ENCODE results near the gene NEDD4.

The NEDD4 gene

DNA sequence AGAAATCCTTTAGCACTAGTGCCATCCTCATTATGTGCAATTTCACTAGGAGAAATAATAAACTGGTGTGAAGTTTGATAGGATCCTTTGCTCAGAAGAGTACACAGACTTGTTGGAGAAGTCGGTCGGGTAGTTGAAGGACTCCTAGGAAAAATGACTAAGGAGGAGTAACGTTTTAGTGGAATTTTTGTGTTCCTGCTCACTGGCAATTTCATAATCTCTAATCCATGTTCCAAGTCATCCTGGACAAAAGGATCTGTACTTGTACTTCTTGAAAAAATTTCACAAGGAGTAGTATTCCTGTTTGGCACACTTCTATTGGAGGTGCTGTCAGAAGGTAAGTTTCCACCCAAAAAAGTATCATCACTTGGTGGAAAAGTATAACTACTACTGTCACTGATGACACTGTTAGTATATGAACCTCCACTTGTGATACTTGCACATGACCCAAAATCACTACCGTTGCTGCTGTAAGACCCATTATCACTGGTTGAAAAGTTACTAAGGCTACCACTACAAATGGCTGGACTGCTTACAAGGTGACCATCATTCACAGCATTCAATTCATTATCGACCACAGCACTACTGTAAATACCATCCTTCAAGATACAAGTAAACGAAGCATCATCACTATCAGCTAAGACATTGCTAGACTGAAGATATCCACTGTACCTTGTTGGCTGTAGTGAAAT, 77.4 kb downstream of the NEDD4 start:
- TF ChIP-seq, protein P1, sequence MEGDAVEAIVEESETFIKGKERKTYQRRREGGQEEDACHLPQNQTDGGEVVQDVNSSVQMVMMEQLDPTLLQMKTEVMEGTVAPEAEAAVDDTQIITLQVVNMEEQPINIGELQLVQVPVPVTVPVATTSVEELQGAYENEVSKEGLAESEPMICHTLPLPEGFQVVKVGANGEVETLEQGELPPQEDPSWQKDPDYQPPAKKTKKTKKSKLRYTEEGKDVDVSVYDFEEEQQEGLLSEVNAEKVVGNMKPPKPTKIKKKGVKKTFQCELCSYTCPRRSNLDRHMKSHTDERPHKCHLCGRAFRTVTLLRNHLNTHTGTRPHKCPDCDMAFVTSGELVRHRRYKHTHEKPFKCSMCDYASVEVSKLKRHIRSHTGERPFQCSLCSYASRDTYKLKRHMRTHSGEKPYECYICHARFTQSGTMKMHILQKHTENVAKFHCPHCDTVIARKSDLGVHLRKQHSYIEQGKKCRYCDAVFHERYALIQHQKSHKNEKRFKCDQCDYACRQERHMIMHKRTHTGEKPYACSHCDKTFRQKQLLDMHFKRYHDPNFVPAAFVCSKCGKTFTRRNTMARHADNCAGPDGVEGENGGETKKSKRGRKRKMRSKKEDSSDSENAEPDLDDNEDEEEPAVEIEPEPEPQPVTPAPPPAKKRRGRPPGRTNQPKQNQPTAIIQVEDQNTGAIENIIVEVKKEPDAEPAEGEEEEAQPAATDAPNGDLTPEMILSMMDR (conservative IDR thresholded peaks at IDR 0.05; ENCODE audit: low read depth), result no peak
- POLR2A ChIA-PET (ENCODE audit: low non-redundant PET), result no interaction called here
- no peak overlapping the region for H3K27ac ChIP-seq

DNA sequence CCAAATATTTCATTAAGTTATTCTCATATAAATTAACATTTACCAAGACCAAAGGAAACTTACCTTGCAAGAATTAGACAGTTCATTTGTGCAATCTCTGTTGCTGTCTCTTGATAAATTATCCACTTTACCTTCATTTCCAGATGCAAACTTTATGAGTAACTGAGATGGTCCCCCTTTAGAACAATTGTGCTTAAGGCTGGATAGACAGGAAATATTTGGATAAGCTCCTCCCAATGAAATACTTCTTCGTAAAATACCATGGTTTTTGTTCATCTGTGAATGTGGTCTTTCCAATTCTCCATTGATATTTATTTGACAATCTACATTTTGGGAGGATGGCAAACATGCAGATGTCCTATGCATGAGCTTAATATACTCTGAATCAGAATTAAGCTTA, 78.2 kb downstream of the NEDD4 start:
- ChIA-PET POLR2A (ENCODE audit: low non-redundant PET) (no interaction called here), CTCF (no interaction called here)
- H3K27ac ChIP-seq, result no peak overlapping the region
- TF ChIP-seq, protein P1 (conservative IDR thresholded peaks at IDR 0.05; ENCODE audit: low read depth), result no peak
- no peak for DNase-seq (ENCODE audit: low spot score)

More for the DNA sequence above, 77.4 kb downstream of the NEDD4 start:
- no peak for DNase-seq (ENCODE audit: low spot score)
- CTCF ChIA-PET, result interaction anchor here (0.7 kb wide), 1 partner anchor 15 kb away, joined by 3 read pairs; no protein-coding TSS in a partner anchor

DNA sequence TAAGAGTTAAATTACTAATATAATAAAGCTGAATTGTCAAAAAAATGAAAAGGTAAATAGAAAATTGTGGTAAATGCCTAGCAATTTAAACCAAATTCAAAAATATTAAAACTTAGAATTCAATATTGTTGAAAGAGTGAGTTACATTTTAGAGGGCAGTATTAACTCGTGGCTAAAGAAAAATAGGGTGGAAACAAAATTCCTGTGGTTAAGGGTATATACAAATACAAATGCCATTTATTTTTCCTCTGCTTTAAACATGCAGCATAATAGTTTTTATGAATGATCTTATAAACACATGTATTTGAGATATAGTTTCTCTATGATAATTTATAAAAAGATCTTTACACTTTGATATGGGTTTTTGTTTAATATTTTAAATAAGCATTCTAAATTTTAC, 79.0 kb downstream of the NEDD4 start:
- POLR2A ChIA-PET (ENCODE audit: low non-redundant PET), result no interaction called here

DNA sequence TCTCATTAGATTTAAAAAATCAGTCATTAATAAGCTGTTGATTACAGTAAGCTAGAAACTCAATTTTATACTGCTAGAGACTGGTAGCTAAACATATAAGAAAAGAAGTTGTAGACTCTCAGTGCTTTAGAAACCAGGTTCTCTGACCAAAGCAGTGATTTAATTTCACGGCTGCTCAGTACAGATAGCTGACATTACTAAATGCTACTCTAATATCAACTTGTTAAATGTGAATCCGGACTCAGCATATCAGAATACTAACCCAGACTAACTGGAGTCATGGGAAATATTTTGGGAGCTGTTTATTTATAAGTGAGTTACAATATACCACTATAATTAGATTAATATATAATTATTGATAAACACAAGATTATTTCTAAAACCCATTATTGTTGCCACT, 80.4 kb downstream of the NEDD4 start:
- POLR2A ChIA-PET (ENCODE audit: low non-redundant PET), result no interaction called here
- CTCF ChIA-PET, result interaction anchor here (0.6 kb wide), 1 partner anchor 16 kb away, joined by 3 read pairs; no protein-coding TSS in a partner anchor
- no peak overlapping the region for H3K27ac ChIP-seq
- no peak for DNase-seq (ENCODE audit: low spot score)
- TF ChIP-seq, protein P1 (conservative IDR thresholded peaks at IDR 0.05; ENCODE audit: low read depth), result no peak

More for the DNA sequence above, 79.0 kb downstream of the NEDD4 start:
- TF ChIP-seq, protein P1 (conservative IDR thresholded peaks at IDR 0.05; ENCODE audit: low read depth), result no peak
- no peak for DNase-seq (ENCODE audit: low spot score)
- H3K27ac ChIP-seq, result no peak overlapping the region
- CTCF ChIA-PET, result interaction anchor here (0.6 kb wide), 1 partner anchor 24 kb away, joined by 4 read pairs; no protein-coding TSS in a partner anchor

DNA sequence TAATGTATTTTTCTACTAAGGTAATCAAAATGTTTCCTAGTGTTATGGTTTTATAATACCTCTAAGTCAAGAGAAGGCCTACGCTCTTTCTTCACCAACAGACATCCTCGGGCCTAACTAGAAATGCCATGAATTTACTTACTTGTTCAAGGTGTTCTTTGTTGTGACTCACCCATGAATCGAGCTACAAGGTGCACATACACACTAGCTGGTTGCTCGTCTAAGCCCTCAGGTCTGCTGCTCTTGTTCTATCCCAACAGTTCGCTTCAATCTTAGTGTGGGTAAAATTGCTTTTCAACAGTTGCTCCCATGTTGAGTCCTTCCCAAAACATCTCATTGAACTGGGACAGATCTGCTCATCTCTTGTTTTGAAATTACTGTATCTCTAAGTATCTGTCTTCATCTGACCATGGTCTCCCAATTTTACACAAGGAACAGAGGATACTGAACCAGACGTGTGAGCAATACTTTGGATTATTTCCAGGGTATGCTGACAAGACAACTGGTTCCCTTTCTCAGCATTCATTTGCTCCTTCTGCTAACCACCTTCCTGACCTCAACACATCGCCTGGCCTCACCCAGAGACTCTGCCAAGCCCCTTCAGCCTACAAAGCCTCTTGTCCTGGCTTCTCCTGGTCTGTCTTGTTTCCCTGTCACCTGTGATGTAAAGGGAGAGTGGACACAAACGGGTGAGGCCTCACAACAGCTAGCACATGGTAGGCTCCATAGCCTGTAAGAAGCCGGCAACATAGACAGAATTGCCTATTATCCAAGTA, 84.2 kb downstream of the NEDD4 start:
- ChIA-PET POLR2A (ENCODE audit: low non-redundant PET) (no interaction called here), CTCF (no interaction called here)
- peak overlapping the region; percentile 60 for H3K27ac ChIP-seq
- peak; percentile 16 for DNase-seq (ENCODE audit: low spot score)
- TF ChIP-seq, protein P1 (conservative IDR thresholded peaks at IDR 0.05; ENCODE audit: low read depth), result no peak

DNA sequence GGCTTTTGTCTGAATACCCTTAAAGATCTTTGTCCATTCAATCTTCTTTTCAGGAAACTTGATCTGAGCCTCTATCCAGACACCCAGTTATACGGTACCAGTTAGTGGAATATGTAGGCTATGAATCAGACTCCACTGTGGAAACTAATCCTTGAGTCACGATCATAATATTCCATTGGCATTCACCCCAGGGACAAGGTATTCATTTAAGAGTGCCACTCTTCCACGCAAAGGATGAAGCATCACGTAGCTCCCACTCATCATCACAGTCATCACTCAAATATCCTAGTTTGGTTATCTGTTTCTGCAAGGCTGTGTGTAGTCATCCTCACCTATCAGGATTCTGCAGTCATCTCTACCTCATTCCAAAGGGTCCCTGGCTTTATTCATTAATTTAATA, 85.6 kb downstream of the NEDD4 start:
- CTCF ChIA-PET, result interaction anchor here (0.5 to 2.0 kb wide), 3 partner anchors 10 to 1598 kb away, joined by 3 to 8 read pairs (median 4); no protein-coding TSS in a partner anchor
- POLR2A ChIA-PET (ENCODE audit: low non-redundant PET), result no interaction called here

More for the DNA sequence above, 85.6 kb downstream of the NEDD4 start:
- TF ChIP-seq, protein P1 (conservative IDR thresholded peaks at IDR 0.05; ENCODE audit: low read depth), result no peak
- no peak overlapping the region for H3K27ac ChIP-seq
- DNase-seq (ENCODE audit: low spot score), result peak; percentile 84
